GM18861 (cell line): ENCODE results near the gene CDC42.
"Not testable (repeated sequence)": the region's sequence is repeated elsewhere in the genome, so short reads cannot be mapped to it uniquely, and the experiment has no call there.

Experiments
- ATAC-seq: cut with Tn5 transposase; IDR thresholded peaks from one replicate; pipeline ENCODE4 v1.9.1; 2021; ENCODE audit not compliant: unreplicated experiment

The CDC42 gene

GRCh38 chr1:22034834-22035233 lies 17.7 kb upstream of the CDC42 start:
- ATAC-seq: not testable (repeated sequence)

GRCh38 chr1:22037520-22037919 lies 15.0 kb upstream of the CDC42 start:
- no peak for ATAC-seq

GRCh38 chr1:22038036-22038435 lies 14.5 kb upstream of the CDC42 start:
- no peak for ATAC-seq

- ATAC-seq: peak; percentile 92
These were observed 12.8 kb upstream of the CDC42 start for GRCh38 chr1:22039594-22040285.

- ATAC-seq: no peak
These were observed 12.3 kb upstream of the CDC42 start for GRCh38 chr1:22040286-22040623.

GRCh38 chr1:22041505-22041904 lies 11.0 kb upstream of the CDC42 start:
- ATAC-seq: no peak

GRCh38 chr1:22043198-22043769 lies 9.2 kb upstream of the CDC42 start:
- ATAC-seq: no peak

- ATAC-seq: no peak
These were observed 7.7 kb upstream of the CDC42 start for GRCh38 chr1:22044690-22045420.

GRCh38 chr1:22045604-22046228 lies 6.8 kb upstream of the CDC42 start:
- no peak for ATAC-seq

- ATAC-seq: no peak
These were observed 3.9 kb upstream of the CDC42 start for GRCh38 chr1:22048351-22049192.

GRCh38 chr1:22050330-22050729 lies 2.2 kb upstream of the CDC42 start:
- ATAC-seq: no peak

GRCh38 chr1:22051607-22052114 lies 848 bp upstream of the CDC42 start:
- ATAC-seq: no peak

GRCh38 chr1:22053017-22053860 lies 730 bp downstream of the CDC42 start:
- peak; percentile 18 for ATAC-seq

- ATAC-seq: no peak
These were observed 1.6 kb downstream of the CDC42 start for GRCh38 chr1:22053861-22054770.

- ATAC-seq: no peak
These were observed 3.0 kb downstream of the CDC42 start for GRCh38 chr1:22055463-22055862.

GRCh38 chr1:22056043-22056442 lies 3.5 kb downstream of the CDC42 start:
- ATAC-seq: no peak

GRCh38 chr1:22056936-22057335 lies 4.4 kb downstream of the CDC42 start:
- ATAC-seq: no peak

GRCh38 chr1:22057861-22058260 lies 5.4 kb downstream of the CDC42 start:
- no peak for ATAC-seq
